KOPT-K1 (cell line): ENCODE measurements around the gene KCNQ1OT1.

Experiments used
- H3K27ac ChIP-seq: fragments of 200-600 bp; sonication (generic); 2 replicates; pipeline ENCODE4 v1.5.1; 2016; ENCODE audit warnings: antibody characterized with exemption, mild to moderate bottlenecking, low read depth, low read length; ENCODE audit not compliant: poor library complexity, severe bottlenecking
- H3K36me3 ChIP-seq: fragments of 200-600 bp; sonication (generic); 2 replicates; pipeline ENCODE4 v1.5.1; 2017; ENCODE audit warnings: antibody characterized with exemption, mild to moderate bottlenecking, low read length, moderate library complexity; ENCODE audit not compliant: insufficient read depth
- H3K9me3 ChIP-seq: fragments of 200-600 bp; sonication (generic); 2 replicates; pipeline ENCODE4 v1.5.1; 2017; ENCODE audit warnings: antibody characterized with exemption, low read length, mild to moderate bottlenecking; ENCODE audit not compliant: insufficient read depth, poor library complexity, severe bottlenecking

The KCNQ1OT1 gene

DNA sequence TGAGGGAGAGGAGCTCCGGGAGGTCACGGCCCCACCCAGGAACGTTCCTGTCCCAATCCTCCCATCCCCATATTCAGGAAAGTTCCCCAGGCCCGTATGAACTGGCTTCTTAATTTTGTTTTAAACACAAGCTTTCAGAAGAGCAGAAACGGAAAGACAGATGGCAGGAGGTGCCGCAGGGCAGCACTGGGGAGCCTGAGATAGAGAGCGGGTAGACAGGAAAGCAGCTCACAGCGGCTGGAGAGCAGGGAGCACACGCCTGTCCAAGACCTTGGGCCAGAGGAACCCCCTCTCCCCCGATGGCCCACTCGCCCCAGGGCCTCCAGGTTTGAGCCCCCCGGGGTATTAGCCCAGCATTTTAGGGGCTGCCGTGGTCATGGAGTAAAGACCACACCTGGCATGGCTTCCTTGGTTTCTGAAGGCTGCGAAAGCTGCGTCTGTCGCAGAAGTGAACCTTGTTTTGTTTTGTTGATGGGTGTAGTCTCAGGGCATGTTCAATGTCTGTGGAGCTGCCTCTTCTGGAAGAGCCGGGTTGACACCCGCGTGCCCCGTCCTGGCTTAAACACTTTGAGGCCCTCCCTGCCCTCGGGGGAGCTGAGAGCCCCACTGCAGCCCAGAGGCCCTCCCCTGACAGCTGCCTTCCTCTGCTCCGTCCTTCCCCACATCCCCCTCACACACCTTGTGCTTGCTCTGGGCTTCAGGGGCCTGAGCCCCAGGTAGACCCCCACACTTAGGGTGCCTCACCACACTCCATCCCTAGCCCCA lies 17.9 kb upstream of the KCNQ1OT1 start:
- peaks cover 2% of the 10 kb centered on the region for H3K9me3 ChIP-seq
- H3K27ac ChIP-seq: no peak overlapping the region

DNA sequence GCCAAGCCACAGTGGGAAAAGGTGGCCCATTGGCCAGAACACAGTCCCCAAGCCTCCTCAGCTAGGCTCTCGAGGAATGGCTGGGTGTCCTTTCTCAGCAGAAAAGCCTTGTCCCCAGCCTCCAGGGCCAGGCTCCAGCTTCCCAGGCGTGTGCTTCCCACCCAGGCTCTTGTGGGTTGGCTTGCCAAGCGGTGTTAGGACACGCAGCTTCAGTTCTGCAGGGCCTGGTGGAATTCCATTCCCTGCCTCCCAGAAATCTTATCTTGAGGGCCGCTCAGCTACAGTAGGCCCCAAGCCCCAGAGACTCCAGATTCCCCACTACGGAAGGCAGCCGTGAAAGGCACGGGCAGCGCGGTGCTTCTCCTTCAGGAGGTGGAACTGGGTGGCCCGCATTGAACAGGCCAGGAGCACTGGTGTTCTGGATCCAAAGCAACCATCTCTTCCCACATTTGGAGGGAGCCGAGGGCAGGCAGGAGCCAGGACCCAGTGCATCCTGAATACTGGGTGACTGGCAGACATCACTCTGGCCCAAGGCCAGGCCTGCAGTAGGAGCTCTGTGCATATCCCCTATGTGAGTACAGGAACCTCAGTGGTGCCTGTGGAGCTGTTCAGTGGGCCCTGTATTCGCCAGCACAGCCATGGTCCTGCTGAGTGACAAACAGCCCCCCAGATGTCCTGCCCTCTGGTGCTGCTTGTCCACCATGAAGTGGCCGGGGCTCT lies 16.7 kb upstream of the KCNQ1OT1 start:
- Histone ChIP-seq H3K9me3 (peaks cover 13% of the 10 kb centered on the region), H3K36me3 (no peaks in the 10 kb centered on the region), H3K27ac (no peak overlapping the region)

More for the DNA sequence above, 17.9 kb upstream of the KCNQ1OT1 start:
- no peaks in the 10 kb centered on the region for H3K36me3 ChIP-seq

- no peaks in the 10 kb centered on the region for H3K36me3 ChIP-seq
- peaks cover 20% of the 10 kb centered on the region for H3K9me3 ChIP-seq
- H3K27ac ChIP-seq: no peak overlapping the region
These were observed 16.0 kb upstream of the KCNQ1OT1 start for GRCh38 chr11:2715716-2716350.

DNA sequence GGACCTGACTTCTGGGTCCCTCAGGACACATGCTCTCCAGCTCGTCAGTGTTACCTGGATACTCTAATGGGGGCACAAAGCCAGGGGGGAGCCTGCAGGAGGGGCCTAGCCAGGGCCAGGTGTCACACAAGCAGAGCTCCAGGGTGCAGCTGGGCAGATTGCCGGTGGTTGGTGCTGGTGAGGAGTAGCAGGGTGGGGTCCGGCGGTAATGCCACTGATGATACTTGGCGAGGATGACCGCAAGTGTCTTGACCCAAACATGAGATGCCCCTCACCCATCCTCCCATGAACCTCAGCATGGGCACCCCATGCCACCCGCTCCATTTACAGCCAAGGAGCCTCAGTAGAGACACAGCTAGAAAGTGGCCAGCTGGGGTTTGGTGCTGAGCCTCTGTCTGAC lies 15.1 kb upstream of the KCNQ1OT1 start:
- Histone ChIP-seq H3K36me3 (no peaks in the 10 kb centered on the region), H3K27ac (no peak overlapping the region), H3K9me3 (peaks cover 29% of the 10 kb centered on the region)

DNA sequence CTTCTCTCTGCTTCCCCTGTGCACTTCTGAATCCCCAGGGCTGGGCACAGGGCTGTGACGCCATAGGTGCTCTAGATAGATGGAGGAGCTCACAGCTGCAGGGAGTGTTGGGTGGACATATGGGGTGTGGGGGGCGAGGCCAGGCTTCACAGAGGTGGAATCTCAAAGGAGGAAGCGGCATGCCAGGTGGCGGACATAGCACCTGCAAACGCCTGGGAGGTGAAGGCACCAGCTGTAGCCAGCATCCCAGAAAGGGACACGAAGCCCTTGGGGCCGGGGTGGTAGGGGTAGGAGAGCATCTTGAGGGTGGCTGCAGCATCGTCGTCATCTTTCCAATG lies 14.6 kb upstream of the KCNQ1OT1 start:
- Histone ChIP-seq H3K9me3 (peaks cover 30% of the 10 kb centered on the region), H3K36me3 (no peaks in the 10 kb centered on the region), H3K27ac (no peak overlapping the region)

GRCh38 chr11:2713661-2714462 lies 14.1 kb upstream of the KCNQ1OT1 start:
- no peak overlapping the region for H3K27ac ChIP-seq
- no peaks in the 10 kb centered on the region for H3K36me3 ChIP-seq
- H3K9me3 ChIP-seq: peaks cover 30% of the 10 kb centered on the region

GRCh38 chr11:2713094-2713493 lies 13.3 kb upstream of the KCNQ1OT1 start:
- peaks cover 30% of the 10 kb centered on the region for H3K9me3 ChIP-seq
- H3K27ac ChIP-seq: no peak overlapping the region
- no peaks in the 10 kb centered on the region for H3K36me3 ChIP-seq

DNA sequence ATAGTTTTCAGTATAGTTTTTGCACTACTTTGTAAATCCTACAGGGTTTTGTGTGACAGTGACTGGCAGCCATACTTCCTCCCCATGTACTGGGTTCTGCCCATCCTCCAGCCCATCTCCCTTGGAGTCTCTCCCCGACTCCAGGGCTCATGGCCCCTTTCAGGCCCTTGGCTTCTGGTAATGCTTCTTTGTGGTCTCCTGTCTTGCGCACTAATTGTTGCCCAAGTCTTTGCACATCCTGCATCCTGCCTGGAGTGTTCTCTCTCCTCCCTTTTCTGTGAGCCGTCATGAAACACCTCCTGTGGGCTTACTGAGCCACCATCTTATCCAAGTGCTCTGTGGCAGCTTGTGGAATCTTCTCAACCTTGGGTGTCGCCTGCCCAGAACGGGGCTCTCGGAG lies 11.4 kb upstream of the KCNQ1OT1 start:
- H3K9me3 ChIP-seq: peaks cover 36% of the 10 kb centered on the region
- H3K27ac ChIP-seq: no peak overlapping the region
- no peaks in the 10 kb centered on the region for H3K36me3 ChIP-seq

DNA sequence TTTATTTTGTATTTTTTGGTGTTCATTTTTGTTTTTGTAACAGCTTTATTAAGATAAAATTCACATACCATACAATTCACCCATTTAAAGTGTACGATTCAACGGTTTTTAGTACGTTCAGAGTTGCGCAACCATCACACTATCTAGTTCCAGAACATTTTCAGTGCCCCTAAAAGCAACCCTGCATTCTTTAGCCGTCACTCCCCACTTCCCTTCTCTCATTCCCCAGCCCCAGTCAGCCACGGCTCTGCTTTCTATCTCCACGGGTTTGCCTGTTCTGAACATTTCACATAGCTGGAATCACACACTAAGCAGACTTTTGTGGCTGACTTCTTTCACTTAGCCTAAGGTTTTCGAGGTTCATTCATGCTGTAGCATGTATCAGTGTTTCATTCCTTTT lies 9.6 kb upstream of the KCNQ1OT1 start:
- Histone ChIP-seq H3K27ac (no peak overlapping the region), H3K9me3 (peaks cover 39% of the 10 kb centered on the region), H3K36me3 (no peaks in the 10 kb centered on the region)

- Histone ChIP-seq H3K27ac (no peak overlapping the region), H3K9me3 (peaks cover 39% of the 10 kb centered on the region), H3K36me3 (no peaks in the 10 kb centered on the region)
These were observed 9.0 kb upstream of the KCNQ1OT1 start for GRCh38 chr11:2708757-2709281.

GRCh38 chr11:2708151-2708581 lies 8.4 kb upstream of the KCNQ1OT1 start:
- peaks cover 39% of the 10 kb centered on the region for H3K9me3 ChIP-seq

GRCh38 chr11:2707736-2708135 lies 7.9 kb upstream of the KCNQ1OT1 start:
- H3K36me3 ChIP-seq: no peaks in the 10 kb centered on the region
- H3K9me3 ChIP-seq: peaks cover 36% of the 10 kb centered on the region
- H3K27ac ChIP-seq: no peak overlapping the region

More at GRCh38 chr11:2708151-2708581, 8.4 kb upstream of the KCNQ1OT1 start:
- Histone ChIP-seq H3K36me3 (no peaks in the 10 kb centered on the region), H3K27ac (no peak overlapping the region)

DNA sequence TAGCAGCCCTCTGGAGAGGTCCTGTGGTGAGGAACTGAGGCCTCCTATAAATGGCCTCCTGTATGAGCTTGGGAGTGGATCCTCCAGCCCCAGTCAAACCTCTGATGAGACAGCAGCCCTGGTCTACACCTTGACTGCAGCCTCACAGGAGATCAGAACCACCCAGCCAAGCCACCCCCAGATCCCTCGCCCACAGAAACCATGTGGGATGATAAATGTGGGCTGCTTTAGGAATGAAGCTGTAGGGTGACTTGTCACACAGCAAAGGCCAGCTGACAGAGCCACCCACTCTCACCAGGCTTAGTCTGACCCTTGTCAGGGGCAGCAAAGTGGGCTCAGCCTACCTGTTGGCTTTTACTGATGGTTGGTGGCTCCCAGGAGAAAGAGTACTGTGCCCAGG lies 6.5 kb upstream of the KCNQ1OT1 start:
- H3K9me3 ChIP-seq: peaks cover 23% of the 10 kb centered on the region
- no peaks in the 10 kb centered on the region for H3K36me3 ChIP-seq
- no peak overlapping the region for H3K27ac ChIP-seq

GRCh38 chr11:2704896-2705606 lies 5.3 kb upstream of the KCNQ1OT1 start:
- no peaks in the 10 kb centered on the region for H3K36me3 ChIP-seq
- peaks cover 11% of the 10 kb centered on the region for H3K9me3 ChIP-seq
- no peak overlapping the region for H3K27ac ChIP-seq
